Frontal cortex (tissue), 4 donors: ENCODE data around the gene TEF. TPM values are rescaled to one million over a fixed set of nuclear protein-coding genes. Genes with fewer than 3 reads are reported as not detected.
A peak's percentile ranks its signal among the peaks of the same experiment; 100 is the strongest.

Experiments
- DNase-seq, 2 donors: peaks; one replicate each; pipeline ENCODE4 v3.0.0; 2012; ENCODE audit warnings: low spot score in 2 of 2
- FAIRE-seq: peaks from 2 replicates; lab custom pipeline; 2012; peaks lifted over from hg19 to GRCh38; lab: Jason Lieb, UNC
- total RNA-seq: library from RNA; depleted of rRNA; stranded (reverse); fragments of >200 nt; gene quantifications from one replicate; pipeline ENCODE4 v1.2.3, GENCODE V29; 2014
- donor health status: control.
- donor health status: control.
- donor health status: control.

The TEF gene
- 7.3 TPM for total RNA-seq

GRCh38 chr22:41381329-41382097, at the start of gene TEF:
Gene TEF, plus strand, starts transcription at chr22:41381942. Its CDS starts 103 bp downstream, at chr22:41382045.
- FAIRE-seq (peak; percentile 56), DNase-seq (peak; percentile 97 to 98)

GRCh38 chr22:41332217-41332939, 49.4 kb upstream of the TEF start:
- DNase-seq (no peak), FAIRE-seq (no peak)

- FAIRE-seq (no peak), DNase-seq (no peak)
These were observed 47.9 kb upstream of the TEF start for GRCh38 chr22:41333806-41334205.

GRCh38 chr22:41334215-41334614, 47.5 kb upstream of the TEF start:
- no peak for DNase-seq
- FAIRE-seq, result no peak

GRCh38 chr22:41334951-41335635, 46.6 kb upstream of the TEF start:
- FAIRE-seq (no peak), DNase-seq (no peak)

GRCh38 chr22:41338614-41339212, 43.0 kb upstream of the TEF start:
- DNase-seq (no peak), FAIRE-seq (no peak)

GRCh38 chr22:41339823-41340222, 41.9 kb upstream of the TEF start:
- FAIRE-seq (no peak), DNase-seq (no peak)

- DNase-seq, result no peak
- no peak for FAIRE-seq
These were observed 41.4 kb upstream of the TEF start for GRCh38 chr22:41340357-41340756.

- FAIRE-seq, result no peak
- no peak for DNase-seq
These were observed 40.7 kb upstream of the TEF start for GRCh38 chr22:41341012-41341411.

GRCh38 chr22:41341990-41342389, 39.8 kb upstream of the TEF start:
- FAIRE-seq (no peak), DNase-seq (no peak)

- FAIRE-seq, result no peak
- DNase-seq, result no peak
These were observed 38.4 kb upstream of the TEF start for GRCh38 chr22:41343300-41343699.

GRCh38 chr22:41343717-41344116, 38.0 kb upstream of the TEF start:
- DNase-seq (no peak), FAIRE-seq (no peak)

- no peak for FAIRE-seq
- DNase-seq, result no peak
These were observed 37.5 kb upstream of the TEF start for GRCh38 chr22:41344189-41344788.

- FAIRE-seq (no peak), DNase-seq (no peak)
These were observed 35.9 kb upstream of the TEF start for GRCh38 chr22:41345807-41346335.

GRCh38 chr22:41347066-41347859, 34.5 kb upstream of the TEF start:
- FAIRE-seq (no peak), DNase-seq (no peak)

- DNase-seq (no peak), FAIRE-seq (no peak)
These were observed 32.7 kb upstream of the TEF start for GRCh38 chr22:41348964-41349484.

- FAIRE-seq (no peak), DNase-seq (no peak)
These were observed 31.7 kb upstream of the TEF start for GRCh38 chr22:41350087-41350486.

GRCh38 chr22:41351011-41351410, 30.7 kb upstream of the TEF start:
- DNase-seq, result no peak
- no peak for FAIRE-seq

- DNase-seq (no peak), FAIRE-seq (no peak)
These were observed 29.7 kb upstream of the TEF start for GRCh38 chr22:41352058-41352457.
